Epithelial cell of proximal tubule (primary cell): Measurements from ENCODE around the gene MARCKSL1. TPM values are rescaled to one million over a fixed set of nuclear protein-coding genes. Genes with fewer than 3 reads are reported as not detected.
A peak's percentile ranks its signal among the peaks of the same experiment; 100 is the strongest.

ENCODE experiments used
- DNase-seq: peaks from one replicate; pipeline ENCODE4 v3.0.0-alpha.2; 2011; ENCODE audit warnings: low read depth
- H3K4me3 ChIP-seq: 2 replicates; pipeline ENCODE4 v1.5.1; 2011; ENCODE audit warnings: low read depth, mild to moderate bottlenecking, low read length
- total RNA-seq: library from RNA; depleted of rRNA; stranded (reverse); fragments of >200 nt; gene quantifications from 2 replicates; pipeline ENCODE4 v1.2.3, GENCODE V29; 2015
- TF ChIP-seq, protein P1 (sequence below): conservative IDR thresholded peaks from 2 replicates; pipeline ENCODE4 v1.5.1; 2012; ENCODE audit warnings: low read depth, mild to moderate bottlenecking, low read length

The MARCKSL1 gene
- total RNA-seq, 1 donor from 2014 or later, result 190 TPM

DNA sequence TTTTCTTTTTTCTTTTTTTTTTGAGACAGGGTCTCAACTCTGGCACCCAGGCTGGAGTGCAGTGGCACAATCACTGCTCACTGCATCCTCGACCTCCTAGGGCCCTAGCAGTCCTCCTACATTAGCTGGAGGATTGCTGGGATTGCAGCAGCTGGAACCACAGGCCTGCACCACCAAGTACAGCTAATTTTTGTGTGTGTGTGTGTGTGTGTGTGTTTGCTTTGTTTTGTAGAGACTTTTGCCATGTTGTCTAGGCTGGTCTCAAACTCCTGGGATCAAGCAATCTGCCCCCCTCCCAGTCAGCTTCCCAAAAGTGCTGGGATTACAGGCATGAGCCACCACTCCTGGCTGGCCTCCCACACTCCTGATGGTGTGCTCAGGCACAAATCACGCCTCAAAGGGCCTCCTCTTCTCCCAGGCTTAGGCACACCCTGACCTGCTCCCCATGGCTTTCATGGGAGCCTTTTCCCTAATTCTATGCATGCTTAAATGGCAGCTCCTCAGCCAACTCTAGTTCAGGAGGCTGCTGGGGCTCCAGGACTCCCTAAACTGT lies 16.9 kb upstream of the MARCKSL1 start:
- H3K4me3 ChIP-seq, result no peak overlapping the region
- TF ChIP-seq, protein P1, sequence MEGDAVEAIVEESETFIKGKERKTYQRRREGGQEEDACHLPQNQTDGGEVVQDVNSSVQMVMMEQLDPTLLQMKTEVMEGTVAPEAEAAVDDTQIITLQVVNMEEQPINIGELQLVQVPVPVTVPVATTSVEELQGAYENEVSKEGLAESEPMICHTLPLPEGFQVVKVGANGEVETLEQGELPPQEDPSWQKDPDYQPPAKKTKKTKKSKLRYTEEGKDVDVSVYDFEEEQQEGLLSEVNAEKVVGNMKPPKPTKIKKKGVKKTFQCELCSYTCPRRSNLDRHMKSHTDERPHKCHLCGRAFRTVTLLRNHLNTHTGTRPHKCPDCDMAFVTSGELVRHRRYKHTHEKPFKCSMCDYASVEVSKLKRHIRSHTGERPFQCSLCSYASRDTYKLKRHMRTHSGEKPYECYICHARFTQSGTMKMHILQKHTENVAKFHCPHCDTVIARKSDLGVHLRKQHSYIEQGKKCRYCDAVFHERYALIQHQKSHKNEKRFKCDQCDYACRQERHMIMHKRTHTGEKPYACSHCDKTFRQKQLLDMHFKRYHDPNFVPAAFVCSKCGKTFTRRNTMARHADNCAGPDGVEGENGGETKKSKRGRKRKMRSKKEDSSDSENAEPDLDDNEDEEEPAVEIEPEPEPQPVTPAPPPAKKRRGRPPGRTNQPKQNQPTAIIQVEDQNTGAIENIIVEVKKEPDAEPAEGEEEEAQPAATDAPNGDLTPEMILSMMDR, result no peak
- no peak for DNase-seq

DNA sequence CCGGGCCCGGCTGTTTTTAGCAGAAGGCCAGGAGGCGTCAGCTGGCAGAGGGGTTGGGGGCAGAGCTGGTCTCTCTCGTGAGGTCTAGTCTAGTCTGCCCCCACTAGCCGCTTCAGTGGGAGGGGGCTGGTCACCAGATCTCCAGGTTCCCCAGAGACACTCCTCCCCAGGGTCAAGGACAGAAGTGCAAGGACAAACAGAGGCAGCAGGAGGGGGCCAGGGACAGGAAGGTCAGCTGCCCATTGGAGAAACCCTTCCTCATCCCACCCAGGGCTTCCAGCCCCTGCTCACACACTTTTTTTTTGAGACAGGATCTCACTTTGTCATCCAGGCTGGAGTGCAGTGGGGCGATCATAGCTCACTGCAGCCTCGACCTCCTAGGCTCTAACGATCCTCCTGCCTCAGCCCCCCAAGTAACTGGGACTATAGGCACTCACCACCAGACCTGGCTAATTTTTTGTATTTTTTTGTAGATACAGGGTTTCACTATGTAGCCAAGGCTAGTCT lies 16.3 kb upstream of the MARCKSL1 start:
- no peak for DNase-seq
- peak overlapping the region; percentile 77 for H3K4me3 ChIP-seq
- TF ChIP-seq, protein P1, result no peak

DNA sequence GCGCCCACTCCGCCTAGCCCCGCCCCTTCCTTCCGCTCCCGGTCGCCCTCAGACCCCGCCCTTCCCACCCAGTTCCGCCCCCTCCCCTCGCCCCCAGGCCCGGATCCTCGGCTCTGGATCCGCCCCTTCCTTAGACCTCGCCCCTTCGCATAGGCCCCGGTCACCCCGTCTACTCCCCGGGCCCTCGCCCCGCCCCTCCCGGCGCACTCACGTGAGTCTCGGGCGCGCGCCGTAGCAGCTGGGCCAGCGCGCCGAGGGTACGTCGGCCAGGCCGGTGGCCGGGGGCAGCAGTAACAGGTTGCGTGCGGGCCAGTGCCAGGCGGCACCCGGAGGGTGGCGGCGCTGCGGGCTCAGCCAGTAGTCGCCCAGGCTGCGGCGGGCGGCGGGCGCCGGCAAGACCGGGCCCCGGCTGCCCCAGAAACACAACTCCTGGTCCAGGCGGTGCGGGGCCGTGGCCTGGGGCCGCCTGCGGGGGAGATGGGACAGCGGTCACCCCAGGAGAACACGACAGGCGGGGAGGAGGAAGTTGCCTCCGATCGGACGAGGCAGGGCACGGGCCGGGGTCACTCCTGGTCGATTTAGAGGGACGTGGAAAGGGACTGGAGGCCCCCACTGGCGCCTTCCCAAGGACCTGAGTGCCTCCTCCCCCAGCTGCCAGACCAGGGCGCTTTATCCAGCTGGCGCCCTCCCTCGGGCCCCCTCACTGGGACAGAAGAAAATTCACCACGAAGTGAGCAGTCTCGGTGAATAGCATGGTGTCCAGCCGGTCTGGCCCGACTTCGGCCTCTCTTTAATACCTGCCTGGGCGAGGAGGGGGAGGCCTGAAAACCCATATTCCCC lies 15.6 kb upstream of the MARCKSL1 start:
- TF ChIP-seq, protein P1, result no peak
- peak overlapping the region; percentile 77 for H3K4me3 ChIP-seq
- DNase-seq, result peak; percentile 20

DNA sequence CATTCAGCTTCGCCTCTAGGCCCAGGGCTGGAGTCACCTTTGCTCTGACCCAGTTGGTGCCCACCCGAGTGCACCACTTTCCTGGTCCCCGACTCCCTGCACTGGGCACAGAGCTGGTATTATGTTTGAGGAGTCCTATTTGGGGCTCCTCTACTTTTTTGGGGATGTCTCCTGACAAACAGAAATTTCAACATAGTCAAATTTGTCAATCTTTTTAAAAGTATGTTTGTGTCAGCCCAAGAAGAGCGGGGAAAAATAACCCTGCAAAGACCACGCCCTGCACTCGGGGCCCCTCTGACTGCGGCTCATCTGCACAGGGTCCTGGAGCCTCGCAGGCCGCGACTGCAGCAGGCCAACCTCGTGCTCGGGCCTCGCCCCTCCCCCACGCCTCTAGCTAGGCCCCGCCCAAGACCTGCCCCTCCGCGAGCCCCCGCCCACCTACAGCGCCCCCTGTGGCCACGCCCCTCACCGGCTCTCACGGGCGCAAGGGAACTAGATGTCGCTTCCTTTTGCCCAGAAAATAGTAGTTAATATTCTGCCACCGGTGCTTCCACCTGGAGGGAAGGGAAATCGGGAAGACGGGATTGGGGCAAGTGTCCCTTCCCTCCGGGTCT lies 14.9 kb upstream of the MARCKSL1 start:
- no peak for DNase-seq
- H3K4me3 ChIP-seq, result peak overlapping the region; percentile 77
- TF ChIP-seq, protein P1, result peak; percentile 49

DNA sequence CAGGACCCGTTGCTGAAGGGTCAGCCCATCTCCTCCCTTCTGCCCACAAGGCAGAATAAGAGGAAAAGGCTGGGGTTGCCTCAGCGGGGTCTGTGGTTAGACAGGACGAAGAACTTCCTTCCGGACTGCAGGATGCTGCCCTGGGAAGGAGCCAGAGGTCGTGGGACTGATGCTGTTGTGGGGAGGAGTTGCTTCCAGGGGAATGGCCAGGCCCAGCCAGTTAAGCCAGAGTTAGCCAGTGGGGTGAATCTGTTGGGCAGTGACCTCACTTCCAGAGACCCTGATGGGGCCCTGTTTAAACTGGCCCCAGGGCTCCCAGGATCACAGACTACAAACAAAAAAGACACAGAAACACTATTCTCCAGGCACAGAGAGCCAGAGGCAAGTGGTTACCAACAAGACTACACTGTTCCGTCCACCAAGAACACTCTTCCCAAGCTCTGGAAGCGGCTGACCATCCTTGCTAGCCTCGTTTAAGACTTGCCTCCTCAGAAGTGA lies 13.2 kb upstream of the MARCKSL1 start:
- TF ChIP-seq, protein P1, result no peak
- no peak overlapping the region for H3K4me3 ChIP-seq
- DNase-seq, result no peak

DNA sequence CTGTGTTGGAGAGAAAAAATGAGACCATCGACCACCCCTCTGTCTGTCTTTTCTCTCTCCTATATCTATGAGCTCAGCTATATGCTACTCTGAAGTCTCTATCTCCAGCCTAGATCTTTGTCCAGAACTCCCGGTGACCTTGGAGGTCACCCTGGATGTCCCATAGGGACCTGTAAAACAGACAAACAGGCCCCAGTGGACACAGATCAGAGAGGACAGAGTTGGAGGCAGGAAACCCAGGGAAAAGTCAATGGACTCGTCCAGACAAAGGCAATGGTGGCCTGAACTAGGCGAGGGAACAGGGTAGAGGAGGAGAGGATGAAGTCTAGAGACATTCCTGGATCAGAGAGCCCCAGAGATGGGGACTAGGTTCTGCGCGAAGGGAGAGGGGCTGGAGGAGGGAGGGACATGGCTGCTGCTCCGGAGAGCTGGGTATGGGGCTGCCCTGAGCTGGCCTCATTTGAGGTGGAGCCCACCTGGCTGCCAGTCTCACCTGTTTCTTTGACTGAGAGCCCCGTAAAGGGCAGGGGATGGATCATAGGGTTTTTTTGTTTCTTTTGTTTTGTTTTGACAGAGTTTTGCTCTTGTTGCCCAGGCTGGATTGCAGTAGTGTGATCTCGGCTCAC lies 10.6 kb upstream of the MARCKSL1 start:
- DNase-seq, result no peak
- H3K4me3 ChIP-seq, result no peak overlapping the region
- TF ChIP-seq, protein P1, result no peak
